HEK293 (cell line): ENCODE results near the gene OR52B4.

Experiments
- CTCF ChIP-seq: fragments of 450-650 bp; formaldehyde crosslinking; IDR thresholded peaks from 2 replicates; pipeline ENCODE4 v1.5.1; 2016; ENCODE audit warnings: missing biosample characterization, missing genetic modification characterization
- ZBTB26 ChIP-seq: fragments of 450-650 bp; formaldehyde crosslinking; optimal IDR thresholded peaks from 2 replicates; pipeline ENCODE3; 2016; ENCODE audit warnings: missing biosample characterization, mild to moderate bottlenecking, missing genetic modification characterization
- ZNF174 ChIP-seq: fragments of 450-650 bp; formaldehyde crosslinking; IDR thresholded peaks from 2 replicates; pipeline ENCODE4 v1.5.0; 2017; ENCODE audit warnings: missing biosample characterization, mild to moderate bottlenecking, missing genetic modification characterization
- ZNF366 ChIP-seq: fragments of 450-650 bp; formaldehyde crosslinking; conservative IDR thresholded peaks from 2 replicates; pipeline ENCODE4 v1.5.1; 2016; ENCODE audit warnings: missing biosample characterization, missing genetic modification characterization
- ZNF585B ChIP-seq: fragments of 450-650 bp; formaldehyde crosslinking; IDR thresholded peaks from 2 replicates; pipeline ENCODE4 v1.5.1; 2016; ENCODE audit warnings: missing biosample characterization, missing genetic modification characterization
- ZNF747 ChIP-seq: fragments of 450-650 bp; formaldehyde crosslinking; IDR thresholded peaks from 2 replicates; pipeline ENCODE4 v1.5.1; 2016; ENCODE audit warnings: missing biosample characterization, missing genetic modification characterization
- ZSCAN30 ChIP-seq: fragments of 450-650 bp; IDR thresholded peaks from 2 replicates; pipeline ENCODE4 v1.5.1; 2018; ENCODE audit warnings: missing biosample characterization, mild to moderate bottlenecking, missing genetic modification characterization, moderate library complexity

- TF ChIP-seq CTCF (tag by site-specific recombination) (no peak), ZNF366 (tag by site-specific recombination) (no peak; the same call in 1 of the 2 replicates), ZSCAN30 (tag by site-specific recombination) (no peak), ZNF585B (no peak), ZBTB26 (tag by site-specific recombination) (no peak), ZNF174 (tag by site-specific recombination) (no peak), ZNF747 (tag by site-specific recombination) (no peak)
These were observed 25.7 kb upstream of the OR52B4 start for GRCh38 chr11:4393858-4394223.
